IPS DF 4.7 (cell line): ENCODE measurements around the gene RBMY1D.
"Not testable (repeated sequence)": the region's sequence is repeated elsewhere in the genome, so short reads cannot be mapped to it uniquely, and the experiment has no call there.

Experiments used
- DNase-seq: peaks from one replicate; pipeline ENCODE4 v3.0.0-alpha.2; 2013; ENCODE audit warnings: low spot score; ENCODE audit errors: extremely low read depth

Gene RBMY1D

DNA sequence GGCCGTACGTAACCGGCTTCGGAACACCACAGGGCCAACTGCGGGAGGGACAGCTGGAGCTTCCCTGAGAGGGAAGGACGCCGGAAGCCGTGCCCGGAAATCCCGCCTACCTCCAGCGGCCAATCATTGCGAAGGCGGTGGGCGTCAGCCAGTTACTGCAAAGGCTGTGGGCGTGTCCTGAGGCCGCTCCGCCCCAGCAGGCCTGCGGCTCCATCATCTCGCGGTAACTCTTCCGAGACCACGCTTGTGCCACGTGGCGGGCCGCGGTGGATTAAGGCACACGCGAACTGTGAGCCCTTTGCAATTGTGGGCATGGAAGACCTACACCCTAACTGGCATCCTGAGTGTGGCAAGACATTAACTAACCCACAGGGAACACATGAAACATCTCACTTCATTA, at the start of gene RBMY1D:
RBMY1D (minus strand) TSS at position 101 of the 400 bp plus-strand sequence. CDS start 2,013 bp downstream, outside the sequence.
- DNase-seq: not testable (repeated sequence)

DNA sequence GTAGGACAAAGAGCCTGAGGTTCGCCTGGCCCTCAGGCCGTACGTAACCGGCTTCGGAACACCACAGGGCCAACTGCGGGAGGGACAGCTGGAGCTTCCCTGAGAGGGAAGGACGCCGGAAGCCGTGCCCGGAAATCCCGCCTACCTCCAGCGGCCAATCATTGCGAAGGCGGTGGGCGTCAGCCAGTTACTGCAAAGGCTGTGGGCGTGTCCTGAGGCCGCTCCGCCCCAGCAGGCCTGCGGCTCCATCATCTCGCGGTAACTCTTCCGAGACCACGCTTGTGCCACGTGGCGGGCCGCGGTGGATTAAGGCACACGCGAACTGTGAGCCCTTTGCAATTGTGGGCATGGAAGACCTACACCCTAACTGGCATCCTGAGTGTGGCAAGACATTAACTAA, 23.6 kb upstream of the RBMY1D start, which contains the start of gene RBMY1E:
RBMY1E (minus strand) TSS at position 101 of the 400 bp plus-strand sequence. CDS start 1,978 bp downstream, outside the sequence.
- not testable (repeated sequence) for DNase-seq

DNA sequence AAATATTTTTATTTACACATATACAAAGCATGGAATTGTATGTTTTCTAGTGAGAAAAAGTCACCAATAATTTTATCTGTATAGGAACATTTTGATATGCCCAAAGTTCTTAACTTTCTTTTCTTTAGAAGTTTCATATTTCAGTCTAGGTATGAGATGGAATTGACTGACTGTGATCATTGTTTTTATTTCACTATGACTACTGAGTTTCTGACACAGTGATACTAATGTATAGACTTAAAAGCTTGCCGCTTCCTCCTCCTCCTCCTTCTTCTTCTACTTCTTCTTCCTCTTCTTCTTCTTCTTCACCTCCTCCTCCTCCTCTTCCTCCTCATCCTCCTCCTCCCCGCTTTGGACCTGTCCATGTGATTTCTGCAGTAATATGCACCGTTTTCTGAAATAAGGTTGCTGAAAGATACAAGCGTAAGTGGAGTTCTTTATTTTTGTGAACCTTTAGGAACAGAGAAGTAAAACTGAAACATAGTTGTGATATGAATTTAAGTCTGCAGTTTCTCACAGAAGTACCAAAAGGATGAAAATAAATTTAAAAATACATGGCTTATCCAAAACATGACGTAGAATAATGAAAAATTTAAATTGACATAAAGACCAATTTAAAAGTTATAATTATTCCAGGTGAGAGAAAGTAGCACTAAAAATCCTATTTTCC, 24.8 kb downstream of the RBMY1D start:
- DNase-seq: not testable (repeated sequence)

DNA sequence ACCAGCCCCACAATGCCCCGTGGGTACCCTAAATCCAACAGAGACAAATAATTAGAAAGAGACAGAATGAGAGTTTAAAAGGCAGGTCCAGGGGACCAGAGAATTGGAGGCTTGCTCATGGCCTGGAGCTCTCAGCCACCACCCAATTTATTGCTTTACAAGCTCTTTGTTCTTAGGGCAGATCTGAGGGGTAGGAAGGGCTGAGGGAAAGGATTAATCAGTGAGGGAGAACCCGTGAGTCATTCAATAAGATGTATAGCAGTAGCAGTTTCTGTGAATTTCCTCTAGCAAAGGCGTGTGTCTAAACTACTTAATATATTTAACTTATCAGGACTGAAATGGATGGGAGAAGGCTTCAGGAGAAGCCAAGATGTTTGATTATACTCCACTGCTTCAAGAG, 48.8 kb downstream of the RBMY1D start:
- no peak for DNase-seq

DNA sequence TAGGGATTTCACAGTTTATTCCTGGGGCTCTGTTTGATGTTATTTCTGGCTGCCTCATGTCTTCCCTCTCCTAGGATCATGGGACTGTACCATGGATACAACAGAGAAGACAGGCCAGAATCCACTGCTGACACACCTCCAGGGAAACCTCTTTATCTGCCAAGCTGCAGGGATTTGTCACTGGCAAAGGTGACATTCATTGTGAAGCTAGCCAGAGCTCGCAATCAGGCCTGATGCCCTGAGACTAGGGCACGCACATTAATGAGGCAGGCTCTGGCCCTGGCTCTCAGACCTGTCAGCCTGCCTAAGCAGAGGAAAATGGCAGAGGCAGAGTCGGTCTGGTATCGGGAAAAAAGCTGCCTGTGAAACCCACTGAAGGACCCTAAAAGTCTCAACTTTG, 52.2 kb downstream of the RBMY1D start:
- DNase-seq: no peak

DNA sequence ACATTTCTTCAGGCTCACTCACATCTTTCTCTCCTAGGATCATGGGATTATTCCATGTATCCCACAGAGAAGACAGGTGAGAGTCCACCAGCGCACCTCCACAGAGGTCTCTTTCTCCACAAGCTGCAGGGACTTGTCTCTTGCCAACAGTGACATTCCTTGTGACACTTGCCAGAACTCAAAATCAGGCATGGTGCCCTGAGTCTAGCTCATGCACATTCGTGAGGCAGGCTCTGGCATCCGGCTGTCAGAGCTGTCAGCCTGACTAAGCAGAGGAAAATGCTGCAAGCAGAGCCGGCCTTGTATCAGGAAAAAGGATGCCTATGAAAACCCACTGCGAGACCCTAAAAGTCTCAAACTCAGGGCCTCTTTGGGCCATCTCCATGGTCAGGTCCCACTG, 54.8 kb downstream of the RBMY1D start:
- DNase-seq: no peak

DNA sequence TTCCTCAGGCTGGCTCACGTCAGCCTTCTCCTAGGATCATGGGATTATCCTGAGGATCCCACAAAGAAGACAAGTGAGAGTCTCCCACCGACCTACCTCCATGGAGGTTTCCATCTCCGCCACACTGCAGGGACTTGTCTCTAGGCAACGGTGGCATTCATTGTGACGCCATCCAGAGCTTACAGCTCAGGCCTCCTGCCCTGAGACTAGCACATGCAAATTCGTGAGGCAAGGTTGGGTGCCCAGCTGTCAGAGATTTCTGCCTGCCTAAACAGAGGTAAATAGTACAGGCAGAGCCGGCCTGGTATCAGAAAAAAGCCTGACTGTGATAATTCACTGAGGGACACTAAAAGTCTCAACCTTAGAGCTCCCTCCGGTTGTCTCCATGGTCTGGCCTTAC, 58.0 kb downstream of the RBMY1D start:
- no peak for DNase-seq

DNA sequence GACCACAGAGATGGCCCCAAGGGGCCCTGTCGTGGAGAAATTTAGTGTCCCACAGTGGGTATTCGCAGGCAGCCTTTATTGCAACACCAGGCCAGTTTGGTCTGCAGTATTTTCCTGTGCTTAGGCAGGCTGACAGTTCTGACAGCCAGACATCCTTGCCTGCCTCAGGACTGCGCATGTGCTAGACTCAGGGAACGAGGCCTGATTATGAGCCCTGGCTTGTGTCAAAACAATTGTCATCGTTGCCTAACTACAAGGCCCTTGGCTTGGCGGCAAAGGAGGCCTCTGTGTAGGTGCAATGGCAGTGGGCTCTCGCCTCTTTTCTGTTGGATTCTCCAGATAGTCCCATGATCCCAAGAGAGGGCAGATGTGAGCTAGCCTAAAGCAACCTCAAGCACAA, 59.3 kb downstream of the RBMY1D start:
- no peak for DNase-seq
